GM21360 (cell line): ENCODE data around the gene PITRM1.
A peak's percentile ranks its signal among the peaks of the same experiment; 100 is the strongest.
"Not testable (repeated sequence)": the region's sequence is repeated elsewhere in the genome, so short reads cannot be mapped to it uniquely, and the experiment has no call there.

Experiments
- ATAC-seq: cut with Tn5 transposase; IDR thresholded peaks from one replicate; pipeline ENCODE4 v1.9.1; 2021; ENCODE audit warnings: mild to moderate bottlenecking, moderate library complexity; ENCODE audit not compliant: unreplicated experiment

PITRM1 gene

GRCh38 chr10:3199488-3199887, 26.9 kb upstream of the PITRM1 start:
- ATAC-seq: no peak

GRCh38 chr10:3198900-3199299, 26.3 kb upstream of the PITRM1 start:
- ATAC-seq: no peak

GRCh38 chr10:3197348-3198003, 24.9 kb upstream of the PITRM1 start:
- peak; percentile 65 for ATAC-seq

GRCh38 chr10:3196958-3197347, 24.4 kb upstream of the PITRM1 start:
- ATAC-seq: no peak

GRCh38 chr10:3196482-3196881, 23.9 kb upstream of the PITRM1 start:
- ATAC-seq: no peak

- ATAC-seq: no peak
Observed at GRCh38 chr10:3195726-3196125, 23.1 kb upstream of the PITRM1 start.

- no peak for ATAC-seq
Observed at GRCh38 chr10:3195286-3195685, 22.7 kb upstream of the PITRM1 start.

- ATAC-seq: no peak
Observed at GRCh38 chr10:3194871-3195270, 22.3 kb upstream of the PITRM1 start.

- no peak for ATAC-seq
Observed at GRCh38 chr10:3193751-3194150, 21.2 kb upstream of the PITRM1 start.

- no peak for ATAC-seq
Observed at GRCh38 chr10:3192856-3193635, 20.5 kb upstream of the PITRM1 start.

GRCh38 chr10:3190817-3191216, 18.2 kb upstream of the PITRM1 start:
- no peak for ATAC-seq

GRCh38 chr10:3187229-3187628, 14.6 kb upstream of the PITRM1 start:
- not testable (repeated sequence) for ATAC-seq

- ATAC-seq: no peak
Observed at GRCh38 chr10:3186368-3186767, 13.8 kb upstream of the PITRM1 start.

GRCh38 chr10:3185386-3185785, 12.8 kb upstream of the PITRM1 start:
- no peak for ATAC-seq

- ATAC-seq: no peak
Observed at GRCh38 chr10:3180355-3181025, 7.9 kb upstream of the PITRM1 start.

GRCh38 chr10:3179174-3179573, 6.6 kb upstream of the PITRM1 start:
- no peak for ATAC-seq

- ATAC-seq: no peak
Observed at GRCh38 chr10:3178042-3178441, 5.5 kb upstream of the PITRM1 start.

GRCh38 chr10:3173171-3173878, 743 bp upstream of the PITRM1 start:
- peak; percentile 31 for ATAC-seq

- ATAC-seq: no peak
Observed at GRCh38 chr10:3172081-3172445, 519 bp downstream of the PITRM1 start.

- ATAC-seq: not testable (repeated sequence)
Observed at GRCh38 chr10:3171488-3171887, 1.1 kb downstream of the PITRM1 start.

GRCh38 chr10:3169673-3170072, 2.9 kb downstream of the PITRM1 start:
- no peak for ATAC-seq
